GM13976 (cell line): ENCODE measurements around the gene SNRNP35.
"Not testable (repeated sequence)": the region's sequence is repeated elsewhere in the genome, so short reads cannot be mapped to it uniquely, and the experiment has no call there.

Source experiments
- DNase-seq: peaks from one replicate; pipeline ENCODE4 v3.0.0; 2012; ENCODE audit warnings: low spot score
- CTCF ChIP-seq: IDR thresholded peaks from 2 replicates; pipeline ENCODE4 v1.5.1; 2012; ENCODE audit warnings: borderline replicate concordance, mild to moderate bottlenecking; ENCODE audit not compliant: insufficient read depth; ENCODE audit errors: extremely low read depth, missing control alignments, control extremely low read depth
- in situ Hi-C: fragments of 300-500 bp; cut with MboI; formaldehyde crosslinking; loops from one replicate; pipeline ENCODE4 v1.12.0; 2022; ENCODE audit warnings: low sequenced_read_pairs, mixed read lengths, inconsistent platforms; ENCODE audit not compliant: unreplicated experiment

Gene SNRNP35

DNA sequence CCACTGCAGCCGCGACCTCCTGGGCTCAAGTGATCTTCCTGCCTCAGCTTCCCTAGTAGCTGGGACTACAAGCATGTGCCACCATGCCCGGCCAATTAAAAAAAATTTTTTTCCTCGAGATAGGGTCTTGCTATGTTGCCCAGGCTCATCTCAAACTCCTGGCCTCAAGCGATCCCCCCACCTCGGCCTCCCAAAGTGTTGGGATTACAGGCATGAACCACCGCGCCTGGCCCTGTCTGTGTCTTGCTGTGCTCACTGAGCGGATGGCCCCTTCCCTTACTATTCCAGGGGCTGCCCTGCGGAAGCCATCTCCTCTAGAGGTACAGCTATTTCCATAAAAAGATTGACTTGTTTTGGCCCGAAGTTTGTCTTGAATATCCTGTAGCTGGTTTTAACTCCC is 20.1 kb downstream of the SNRNP35 start:
- in situ Hi-C loops: no loop called here
- TF ChIP-seq CTCF: no peak
- DNase-seq: no peak

DNA sequence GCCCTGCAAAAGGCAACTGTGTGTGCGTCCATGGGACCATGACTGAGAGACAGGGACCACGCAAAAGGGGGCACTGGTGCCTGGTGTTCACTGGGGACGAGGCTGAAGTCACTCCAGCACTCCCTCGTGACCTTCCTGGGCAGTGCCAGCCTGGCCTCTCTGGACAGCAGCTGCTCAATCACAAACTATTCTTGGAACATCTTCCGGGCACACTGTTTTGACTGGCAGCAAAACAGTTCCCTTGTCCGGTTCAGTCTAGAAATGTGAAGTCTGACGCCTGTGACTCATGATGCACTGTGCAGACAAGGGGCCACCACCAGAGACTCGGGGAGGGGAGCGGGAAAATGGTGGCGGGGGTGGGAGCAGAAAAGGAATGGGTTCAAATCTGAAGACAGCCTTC is 20.8 kb downstream of the SNRNP35 start:
- DNase-seq: no peak
- in situ Hi-C loops: no loop called here
- no peak for TF ChIP-seq CTCF

GRCh38 chr12:123479442-123480180 is 21.7 kb downstream of the SNRNP35 start:
- no peak for TF ChIP-seq CTCF
- in situ Hi-C loops: no loop called here
- DNase-seq: no peak

- in situ Hi-C loops, DNase-seq: not testable (repeated sequence)
These were observed 23.3 kb downstream of the SNRNP35 start for GRCh38 chr12:123481251-123481650.

- TF ChIP-seq CTCF: no peak
- in situ Hi-C loops: no loop called here
These were observed 24.9 kb downstream of the SNRNP35 start for GRCh38 chr12:123482876-123483275.

DNA sequence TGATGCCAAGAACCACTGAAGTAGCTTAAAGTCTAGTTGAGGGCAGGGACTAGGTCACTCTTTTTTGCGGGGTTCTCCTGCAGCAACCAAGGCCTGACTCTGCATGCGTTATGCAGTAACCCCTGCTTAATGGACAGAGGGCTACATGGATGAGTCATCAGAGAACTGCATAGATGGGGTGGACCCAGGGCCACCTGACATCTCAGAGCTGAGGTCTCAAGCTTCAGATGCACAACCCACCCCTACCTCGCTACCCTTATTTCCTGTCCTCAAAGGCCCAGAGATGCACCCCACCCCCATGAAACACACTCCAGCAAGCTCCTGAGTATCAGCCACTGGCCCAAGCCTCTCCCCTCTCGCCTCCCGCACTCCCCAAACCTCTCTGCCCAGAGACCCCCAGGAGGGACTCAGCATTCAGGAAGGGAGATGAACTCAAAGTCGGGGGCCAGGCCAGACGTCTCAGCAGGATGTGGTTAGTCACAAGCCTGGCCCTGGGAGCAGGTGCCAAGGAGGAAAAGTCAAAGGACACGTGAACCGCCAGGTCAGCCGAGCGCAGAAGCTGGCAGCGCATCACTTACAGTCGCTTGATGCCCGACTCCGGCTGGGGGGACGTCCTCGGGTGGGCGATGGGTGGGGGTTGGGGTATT is 25.8 kb downstream of the SNRNP35 start:
- in situ Hi-C loops: no loop called here

More at GRCh38 chr12:123482876-123483275, 24.9 kb downstream of the SNRNP35 start:
- DNase-seq: no peak

GRCh38 chr12:123485756-123486155 is 27.8 kb downstream of the SNRNP35 start:
- no peak for TF ChIP-seq CTCF
- no peak for DNase-seq
- in situ Hi-C loops: no loop called here

More for the DNA sequence above, 25.8 kb downstream of the SNRNP35 start:
- TF ChIP-seq CTCF: no peak
- DNase-seq: no peak
